HCT116 (cell line): ENCODE results near the gene TRPT1. TPM values are rescaled to one million over a fixed set of nuclear protein-coding genes. Genes with fewer than 3 reads are reported as not detected.

Experiments
- ATAC-seq: fragments of 200-7000 bp; cut with Tn5 transposase; 2 replicates; pipeline ENCODE4 v1.9.1; 2020; ENCODE audit warnings: mild to moderate bottlenecking, moderate library complexity
- BruUV-seq: library from RNA; stranded (reverse); fragments of 400-500 nt; replicated peaks from 2 replicates; lab custom pipeline; 2021; lab: Mats Ljungman, UMichigan
- CTCF ChIA-PET: fragments of 300-600 bp; sonication (Branson Sonifier 250); formaldehyde crosslinking; loops from one replicate; lab custom pipeline; 2021; ENCODE audit warnings: antibody characterized with exemption; lab: Charles Lee
- POLR2A ChIA-PET: fragments of 300-600, 350-600 bp; sonication (Branson Sonifier 250); formaldehyde crosslinking; loops from one replicate; lab custom pipeline; 2021; ENCODE audit warnings: antibody characterized with exemption; lab: Charles Lee
- RAD21 ChIA-PET, 2 experiments: fragments of 300-600 bp; sonication (Branson Sonifier 250); formaldehyde crosslinking; loops; one replicate each; lab custom pipeline; 2023; ENCODE audit warnings: low total read pairs in 2 of 2; ENCODE audit not compliant: uncharacterized antibody in 2 of 2, unreplicated experiment in 2 of 2, low non-redundant PET in 1 of 2; lab: Charles Lee
- DNase-seq: peaks from one replicate; pipeline ENCODE4 v3.0.0-alpha.2; 2010; ENCODE audit warnings: low read depth, low spot score
- H2AFZ ChIP-seq: fragments of 200-600 bp; shearing (Covaris generic), sonication (generic); 2 replicates; pipeline ENCODE4 v1.6.1; 2017; ENCODE audit warnings: low read depth, mixed run types, mixed read lengths, antibody characterized with exemption, low read length; ENCODE audit not compliant: poor library complexity, severe bottlenecking
- H3K27ac ChIP-seq: 2 replicates; pipeline ENCODE4 v1.5.1; 2012; ENCODE audit warnings: low read depth, low read length
- H3K27me3 ChIP-seq: fragments of 200-600 bp; sonication (generic); 2 replicates; pipeline ENCODE4 v1.6.1; 2016; ENCODE audit warnings: mixed run types, low read length, mixed read lengths; ENCODE audit not compliant: insufficient read depth
- H3K36me3 ChIP-seq, 2 experiments: fragments of 200-500 bp in 1 of 2; fragments of 200-600 bp in 1 of 2; sonication (Bioruptor generic) in 1 of 2; sonication (generic) in 1 of 2; 2 replicates each; pipeline versions ENCODE4 v1.5.1 to v1.6.1; 2014 to 2016; ENCODE audit warnings: low read length in 2 of 2, inconsistent platforms in 1 of 2, mixed read lengths in 1 of 2, mixed run types in 1 of 2; ENCODE audit not compliant: insufficient read depth in 2 of 2, control insufficient read depth in 1 of 2
- H3K4me1 ChIP-seq, 2 experiments: fragments of 200-600 bp in 1 of 2; sonication (generic) in 1 of 2; 2 replicates each; pipeline versions ENCODE4 v1.5.1 to v1.6.1; 2012 to 2017; ENCODE audit warnings: low read length in 2 of 2, inconsistent platforms in 1 of 2, mild to moderate bottlenecking in 1 of 2, mixed read lengths in 1 of 2, mixed run types in 1 of 2, moderate library complexity in 1 of 2; ENCODE audit not compliant: insufficient read depth in 2 of 2, control insufficient read depth in 1 of 2
- H3K4me2 ChIP-seq: fragments of 200-600 bp; sonication (generic); 2 replicates; pipeline ENCODE4 v1.6.1; 2017; ENCODE audit warnings: mixed run types, low read length, mixed read lengths
- H3K4me3 ChIP-seq, 2 experiments: fragments of 200-600 bp in 1 of 2; sonication (generic) in 1 of 2; replicated peaks in 1 of 2; 2 replicates each; pipeline ENCODE4 v1.5.1; 2011 to 2016; ENCODE audit warnings: low read length in 2 of 2, control low read depth in 1 of 2, low read depth in 1 of 2, mild to moderate bottlenecking in 1 of 2, mixed read lengths in 1 of 2, mixed run types in 1 of 2
- H3K79me2 ChIP-seq: fragments of 200-600 bp; sonication (generic); 2 replicates; pipeline ENCODE4 v1.6.1; 2017; ENCODE audit warnings: mild to moderate bottlenecking, mixed run types, low read length, moderate library complexity, mixed read lengths; ENCODE audit not compliant: insufficient read depth
- H3K9ac ChIP-seq: fragments of 200-600 bp; sonication (generic); 2 replicates; pipeline ENCODE4 v1.6.1; 2016; ENCODE audit warnings: low read length, mixed read lengths
- H3K9me2 ChIP-seq: fragments of 200-600 bp; sonication (generic), shearing (Covaris generic); 2 replicates; pipeline ENCODE4 v1.6.1; 2017; ENCODE audit warnings: mixed run types, mild to moderate bottlenecking, moderate library complexity; ENCODE audit not compliant: insufficient read depth
- H3K9me3 ChIP-seq, 2 experiments: fragments of 200-500 bp in 1 of 2; fragments of 200-600 bp in 1 of 2; sonication (Bioruptor generic) in 1 of 2; sonication (generic) in 1 of 2; 2 replicates each; pipeline ENCODE4 v1.6.1; 2014 to 2017; ENCODE audit warnings: low read length in 2 of 2, mixed read lengths in 2 of 2, inconsistent platforms in 1 of 2, low read depth in 1 of 2, mild to moderate bottlenecking in 1 of 2, mixed run types in 1 of 2, moderate library complexity in 1 of 2; ENCODE audit not compliant: control insufficient read depth in 1 of 2, insufficient read depth in 1 of 2
- H4K20me1 ChIP-seq: fragments of 200-600 bp; sonication (generic), shearing (Covaris generic); 2 replicates; pipeline ENCODE4 v1.6.1; 2017; ENCODE audit warnings: mixed run types, mild to moderate bottlenecking, moderate library complexity; ENCODE audit not compliant: insufficient read depth
- ATF3 ChIP-seq: IDR thresholded peaks from 2 replicates; pipeline ENCODE4 v1.6.1; 2012
- CTCF ChIP-seq, 3 experiments: fragments of 200-600 bp in 1 of 3; sonication (generic) in 1 of 3; IDR thresholded peaks in 2 of 3; conservative IDR thresholded peaks in 1 of 3; 2 replicates each; pipeline ENCODE4 v1.5.1; 2012 to 2017; ENCODE audit warnings: low read depth in 2 of 3, low read length in 2 of 3, antibody characterized with exemption in 1 of 3, borderline replicate concordance in 1 of 3, control low read depth in 1 of 3, mild to moderate bottlenecking in 1 of 3, mixed read lengths in 1 of 3, mixed run types in 1 of 3, moderate library complexity in 1 of 3; ENCODE audit not compliant: insufficient read depth in 1 of 3
- EGR1 ChIP-seq: IDR thresholded peaks from 2 replicates; pipeline ENCODE4 v1.6.1; 2012; ENCODE audit warnings: low read depth
- ELF1 ChIP-seq: IDR thresholded peaks from 2 replicates; pipeline ENCODE4 v1.6.1; 2012; ENCODE audit warnings: low read depth, borderline replicate concordance
- EZH2 ChIP-seq: fragments of 200-600 bp; sonication (generic); IDR thresholded peaks from 2 replicates; pipeline ENCODE4 v1.6.1; 2017; ENCODE audit warnings: antibody characterized with exemption, mixed run types
- JUND ChIP-seq: IDR thresholded peaks from 2 replicates; pipeline ENCODE4 v1.6.1; 2012
- MAX ChIP-seq: IDR thresholded peaks from 2 replicates; pipeline ENCODE4 v1.6.1; 2012
- POLR2AphosphoS5 ChIP-seq: IDR thresholded peaks from 2 replicates; pipeline ENCODE4 v1.6.1; 2011; ENCODE audit warnings: mild to moderate bottlenecking, low read depth, low read length, moderate library complexity
- RAD21 ChIP-seq: IDR thresholded peaks from 2 replicates; pipeline ENCODE4 v1.6.1; 2012; ENCODE audit warnings: low read depth, mild to moderate bottlenecking
- SIN3A ChIP-seq: IDR thresholded peaks from 2 replicates; pipeline ENCODE4 v1.6.1; 2012; ENCODE audit warnings: low read depth
- TCF7L2 ChIP-seq: IDR thresholded peaks from 2 replicates; pipeline ENCODE4 v1.7.0; 2011; ENCODE audit warnings: borderline replicate concordance, inconsistent platforms; ENCODE audit not compliant: insufficient read depth, insufficient read length; ENCODE audit errors: extremely low read depth
- YY1 ChIP-seq: IDR thresholded peaks from 2 replicates; pipeline ENCODE4 v1.6.1; 2011; ENCODE audit warnings: low read length, low read depth, moderate library complexity, mild to moderate bottlenecking; ENCODE audit not compliant: insufficient replicate concordance; ENCODE audit errors: extremely low read depth
- ZFX ChIP-seq: fragments of 450-650 bp; IDR thresholded peaks from 2 replicates; pipeline ENCODE4 v1.6.1; 2017
- ZNF274 ChIP-seq: fragments of 200-500 bp; sonication (Bioruptor generic); IDR thresholded peaks from 2 replicates; pipeline ENCODE4 v1.6.1; 2014; ENCODE audit warnings: mild to moderate bottlenecking, low read depth, low read length, inconsistent platforms
- intact Hi-C: fragments of 100-400 bp; cut with micrococcal nuclease; formaldehyde crosslinking; loops from 2 replicates; pipeline ENCODE4 v1.10.0; 2022
- total RNA-seq: library from RNA; stranded (reverse); gene quantifications from one replicate; pipeline ENCODE4 v1.2.1, GENCODE V29; 2021; ENCODE audit not compliant: unreplicated experiment

TRPT1 gene
- total RNA-seq, 1 experiment from 2014 or later, result 43.2 TPM

GRCh38 chr11:64245797-64246620 lies 20.0 kb upstream of the TRPT1 start:
- Histone ChIP-seq H3K9me3 (no peaks in the 10 kb centered on the region), H3K4me2 (peak overlapping the region; percentile 84), H3K4me1 (peaks cover 36 to 74% of the 10 kb centered on the region in 2 experiments), H3K79me2 (peaks cover 48% of the 10 kb centered on the region), H3K27me3 (no peaks in the 10 kb centered on the region), H3K9ac (peak overlapping the region; percentile 100), H3K27ac (peak overlapping the region; percentile 94), H4K20me1 (no peaks in the 10 kb centered on the region), H2AFZ (no peak overlapping the region), H3K36me3 (peaks cover 0 to 12% of the 10 kb centered on the region in 2 experiments; a peak in 1 of 4 replicates), H3K4me3 (peak overlapping the region; percentile 99 to 100), H3K9me2 (no peaks in the 10 kb centered on the region)
- ChIA-PET CTCF (interaction anchor here (0.6 to 3.1 kb wide), 4 partner anchors 24 to 110 kb away, joined by 3 to 15 read pairs (median 8); no protein-coding TSS in a partner anchor), POLR2A (interaction anchor here (1.1 to 4.6 kb wide), 7 partner anchors 20 to 71 kb away, joined by 3 to 29 read pairs (median 5); partner anchors contain the start of genes NUDT22, PRDX5, STIP1 and TRMT112), RAD21 (interaction anchor here in 1 of 2 experiments (1.1 kb wide), 1 partner anchor 41 kb away, joined by 4 read pairs; no protein-coding TSS in a partner anchor)
- intact Hi-C loops, result no loop called here
- ATAC-seq (no peak), DNase-seq (no peak)
- TF ChIP-seq POLR2AphosphoS5 (peak; percentile 69), ZFX (peak; percentile 23; the same call in 1 of the 2 replicates), SIN3A (no peak), EZH2 (no peak)
- TSS peak; percentile 49 for BruUV-seq

GRCh38 chr11:64245401-64245796 lies 19.4 kb upstream of the TRPT1 start:
- ChIA-PET RAD21 (interaction anchor here in 1 of 2 experiments (1.1 kb wide), 1 partner anchor 41 kb away, joined by 4 read pairs; no protein-coding TSS in a partner anchor), POLR2A (interaction anchor here (0.7 to 4.6 kb wide), 8 partner anchors 19 to 1355 kb away, joined by 3 to 29 read pairs (median 5); partner anchors contain the start of genes NUDT22, STIP1 and TRPT1), CTCF (interaction anchor here (0.6 to 3.1 kb wide), 4 partner anchors 24 to 110 kb away, joined by 3 to 15 read pairs (median 8); no protein-coding TSS in a partner anchor)
- ATAC-seq (no peak), DNase-seq (no peak)
- H3K4me1 ChIP-seq, result peaks cover 33 to 71% of the 10 kb centered on the region in 2 experiments
- H4K20me1 ChIP-seq, result no peaks in the 10 kb centered on the region
- no peaks in the 10 kb centered on the region for H3K27me3 ChIP-seq
- no peak overlapping the region for H2AFZ ChIP-seq
- no TSS peak for BruUV-seq
- peak overlapping the region; percentile 84 for H3K4me2 ChIP-seq
- H3K36me3 ChIP-seq, result peaks cover 0 to 12% of the 10 kb centered on the region in 2 experiments; a peak in 1 of 4 replicates
- peak overlapping the region; percentile 100 for H3K9ac ChIP-seq
- H3K27ac ChIP-seq, result peak overlapping the region; percentile 94
- H3K9me3 ChIP-seq, result no peaks in the 10 kb centered on the region
- peaks cover 48% of the 10 kb centered on the region for H3K79me2 ChIP-seq
- no peaks in the 10 kb centered on the region for H3K9me2 ChIP-seq
- intact Hi-C loops, result no loop called here
- peak overlapping the region; percentile 99 to 100 for H3K4me3 ChIP-seq
- TF ChIP-seq ZNF274 (no peak), MAX (no peak), YY1 (no peak), ATF3 (no peak), ELF1 (no peak), RAD21 (no peak), EGR1 (no peak), TCF7L2 (no peak), EZH2 (no peak), JUND (no peak), CTCF (IDR thresholded peaks at IDR 0.05 in 2 of 3, conservative IDR thresholded peaks at IDR 0.05 in 1 of 3; ENCODE audit: borderline replicate concordance in 1 of 3, insufficient read depth in 1 of 3, low read depth in 2 of 3, low read length in 2 of 3) (no peak)
- TF ChIP-seq, all 23 proteins: peak for 0
